Lower lobe of right lung (tissue), 2 donors: ENCODE results near the gene ELP4. TPM values are rescaled to one million over a fixed set of nuclear protein-coding genes. Genes with fewer than 3 reads are reported as not detected.

Source experiments
- ATAC-seq, 2 donors: fragments of 200-7000 bp; cut with Tn5 transposase; one replicate each; pipeline ENCODE4 v1.9.1; 2020 to 2022; ENCODE audit warnings: mild to moderate bottlenecking in 2 of 2, moderate library complexity in 2 of 2
- DNase-seq: peaks from one replicate; pipeline ENCODE4 v3.0.0-alpha.2; 2020
- H3K27ac ChIP-seq: fragments of 200-600 bp; one replicate; pipeline ENCODE4 v1.8.0; 2022
- H3K27me3 ChIP-seq: fragments of 200-600 bp; one replicate; pipeline ENCODE4 v1.8.0; 2022; ENCODE audit warnings: low read depth
- H3K36me3 ChIP-seq: fragments of 200-600 bp; one replicate; pipeline ENCODE4 v1.8.0; 2022; ENCODE audit warnings: mild to moderate bottlenecking
- H3K4me1 ChIP-seq: fragments of 200-600 bp; one replicate; pipeline ENCODE4 v1.8.0; 2022
- H3K4me3 ChIP-seq: fragments of 200-600 bp; one replicate; pipeline ENCODE4 v1.8.0; 2022; ENCODE audit warnings: mild to moderate bottlenecking
- H3K9me3 ChIP-seq: fragments of 200-600 bp; one replicate; pipeline ENCODE4 v1.8.0; 2022
- intact Hi-C: fragments of 100-400 bp; cut with DNase I; formaldehyde crosslinking; loops from one replicate; pipeline ENCODE4 v1.11.0; 2022
- long read RNA-seq: library from polyadenylated mRNA; unstranded; transcript quantifications from one replicate; pipeline ENCODE4 v2.0.0, GENCODE V29; 2021
- total RNA-seq: library from RNA; stranded (reverse); fragmentation: NEBNext Ultra II Directional; extraction: Animal tissue kit (Norgen Biotek cat#: 25700); gene quantifications from one replicate; pipeline ENCODE4 v1.2.1, GENCODE V29; 2021
- TF ChIP-seq, protein P1 (sequence below): fragments of 200-600 bp; IDR thresholded peaks from one replicate; pipeline ENCODE4 v1.8.0; 2022; ENCODE audit warnings: antibody characterized with exemption, mild to moderate bottlenecking
- donor health status: DM: no; HTN: yes; CAD: no; lungs with severe emphysema.

Gene ELP4, protein sequence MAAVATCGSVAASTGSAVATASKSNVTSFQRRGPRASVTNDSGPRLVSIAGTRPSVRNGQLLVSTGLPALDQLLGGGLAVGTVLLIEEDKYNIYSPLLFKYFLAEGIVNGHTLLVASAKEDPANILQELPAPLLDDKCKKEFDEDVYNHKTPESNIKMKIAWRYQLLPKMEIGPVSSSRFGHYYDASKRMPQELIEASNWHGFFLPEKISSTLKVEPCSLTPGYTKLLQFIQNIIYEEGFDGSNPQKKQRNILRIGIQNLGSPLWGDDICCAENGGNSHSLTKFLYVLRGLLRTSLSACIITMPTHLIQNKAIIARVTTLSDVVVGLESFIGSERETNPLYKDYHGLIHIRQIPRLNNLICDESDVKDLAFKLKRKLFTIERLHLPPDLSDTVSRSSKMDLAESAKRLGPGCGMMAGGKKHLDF
- total RNA-seq, result 22.1 TPM
- long read RNA-seq, full-length matches to known transcripts, result 8 of 11 reads
- long read RNA-seq, partial matches to known transcripts, result 1 of 11 reads
- long read RNA-seq, other reads (novel, unspliced or antisense), result 2 of 11 reads

GRCh38 chr11:31509429-31510345 is at the start of gene ELP4, which contains the start of gene IMMP1L:
Gene ELP4 (plus strand): TSS chr11:31509767. CDS start chr11:31509785, 18 bp downstream.
Gene IMMP1L (minus strand): TSS chr11:31509622. CDS start chr11:31463276, 46,346 bp downstream.
- peak within 1 kb of the TSS; percentile 88 for H3K27ac ChIP-seq
- no peaks in the 10 kb centered on the region for H3K36me3 ChIP-seq
- peak; percentile 100 for ATAC-seq
- DNase-seq, result peak; percentile 94
- TF ChIP-seq, protein P1, sequence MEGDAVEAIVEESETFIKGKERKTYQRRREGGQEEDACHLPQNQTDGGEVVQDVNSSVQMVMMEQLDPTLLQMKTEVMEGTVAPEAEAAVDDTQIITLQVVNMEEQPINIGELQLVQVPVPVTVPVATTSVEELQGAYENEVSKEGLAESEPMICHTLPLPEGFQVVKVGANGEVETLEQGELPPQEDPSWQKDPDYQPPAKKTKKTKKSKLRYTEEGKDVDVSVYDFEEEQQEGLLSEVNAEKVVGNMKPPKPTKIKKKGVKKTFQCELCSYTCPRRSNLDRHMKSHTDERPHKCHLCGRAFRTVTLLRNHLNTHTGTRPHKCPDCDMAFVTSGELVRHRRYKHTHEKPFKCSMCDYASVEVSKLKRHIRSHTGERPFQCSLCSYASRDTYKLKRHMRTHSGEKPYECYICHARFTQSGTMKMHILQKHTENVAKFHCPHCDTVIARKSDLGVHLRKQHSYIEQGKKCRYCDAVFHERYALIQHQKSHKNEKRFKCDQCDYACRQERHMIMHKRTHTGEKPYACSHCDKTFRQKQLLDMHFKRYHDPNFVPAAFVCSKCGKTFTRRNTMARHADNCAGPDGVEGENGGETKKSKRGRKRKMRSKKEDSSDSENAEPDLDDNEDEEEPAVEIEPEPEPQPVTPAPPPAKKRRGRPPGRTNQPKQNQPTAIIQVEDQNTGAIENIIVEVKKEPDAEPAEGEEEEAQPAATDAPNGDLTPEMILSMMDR, result no peak
- H3K9me3 ChIP-seq, result no peaks in the 10 kb centered on the region
- H3K27me3 ChIP-seq, result no peaks in the 10 kb centered on the region
- intact Hi-C loops, result no loop called here
- peak within 1 kb of the TSS; percentile 82 for H3K4me3 ChIP-seq
- peaks cover 26% of the 10 kb centered on the region for H3K4me1 ChIP-seq

- H3K4me1 ChIP-seq, result no peaks in the 10 kb centered on the region
- no peak for DNase-seq
- no peaks in the 10 kb centered on the region for H3K36me3 ChIP-seq
- no peak overlapping the region for H3K27ac ChIP-seq
- H3K9me3 ChIP-seq, result peaks cover 24% of the 10 kb centered on the region
- intact Hi-C loops, result no loop called here
- H3K4me3 ChIP-seq, result no peak overlapping the region
- ATAC-seq, result no peak
- H3K27me3 ChIP-seq, result no peaks in the 10 kb centered on the region
- TF ChIP-seq, protein P1, result no peak
These were observed 45.1 kb upstream of the ELP4 start for GRCh38 chr11:31464436-31464835.

DNA sequence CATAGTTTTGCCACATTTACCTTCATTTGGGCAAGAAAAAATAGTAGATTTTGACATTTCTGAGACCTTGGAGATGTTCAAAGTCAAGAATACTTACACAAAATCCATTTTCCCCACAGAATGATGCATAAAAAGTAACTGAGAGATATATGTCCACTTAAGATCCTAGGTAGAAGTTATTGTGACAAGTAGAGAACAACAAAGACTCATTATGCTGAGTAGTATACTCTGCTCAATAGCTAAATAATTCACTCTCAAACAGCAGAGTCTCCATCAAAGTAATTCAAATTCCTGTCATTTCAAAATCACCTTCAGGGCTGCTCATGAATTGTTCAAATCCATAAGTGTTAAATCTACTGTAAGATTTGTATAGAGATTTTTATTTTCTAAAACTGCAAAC is 35.5 kb upstream of the ELP4 start:
- intact Hi-C loops, result no loop called here
- no peaks in the 10 kb centered on the region for H3K4me1 ChIP-seq
- H3K4me3 ChIP-seq, result no peak overlapping the region
- no peaks in the 10 kb centered on the region for H3K9me3 ChIP-seq
- DNase-seq (no peak), ATAC-seq (no peak)
- H3K27ac ChIP-seq, result no peak overlapping the region
- no peaks in the 10 kb centered on the region for H3K36me3 ChIP-seq
- no peaks in the 10 kb centered on the region for H3K27me3 ChIP-seq
- TF ChIP-seq, protein P1, result no peak

- Histone ChIP-seq H3K4me3 (no peak overlapping the region), H3K27me3 (no peaks in the 10 kb centered on the region), H3K9me3 (no peaks in the 10 kb centered on the region), H3K27ac (no peak overlapping the region), H3K4me1 (no peaks in the 10 kb centered on the region), H3K36me3 (no peaks in the 10 kb centered on the region)
- ATAC-seq (no peak), DNase-seq (no peak)
- TF ChIP-seq, protein P1, result no peak
- intact Hi-C loops, result no loop called here
These were observed 31.9 kb upstream of the ELP4 start for GRCh38 chr11:31477528-31478222.

DNA sequence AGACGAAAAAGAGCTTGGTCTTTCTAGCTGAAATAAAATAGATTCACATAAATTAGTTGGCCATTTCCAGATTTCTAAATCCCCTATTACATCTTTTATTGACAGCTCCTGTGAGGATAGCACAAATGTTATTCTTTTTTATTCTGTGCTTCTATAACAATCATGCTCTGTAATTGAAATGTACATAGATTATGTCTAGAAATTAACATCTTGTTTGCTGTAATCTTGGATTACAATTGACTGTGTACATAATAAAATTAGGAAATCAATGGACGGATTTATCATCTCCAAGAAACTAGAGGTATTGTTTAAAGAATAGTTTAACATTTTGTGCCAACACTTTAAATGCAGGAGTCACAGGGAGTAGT is 31.4 kb upstream of the ELP4 start:
- no peak for DNase-seq
- no peak for ATAC-seq
- H3K9me3 ChIP-seq, result no peaks in the 10 kb centered on the region
- intact Hi-C loops, result no loop called here
- no peak overlapping the region for H3K4me3 ChIP-seq
- H3K27ac ChIP-seq, result no peak overlapping the region
- no peaks in the 10 kb centered on the region for H3K36me3 ChIP-seq
- TF ChIP-seq, protein P1, result no peak
- no peaks in the 10 kb centered on the region for H3K27me3 ChIP-seq
- no peaks in the 10 kb centered on the region for H3K4me1 ChIP-seq
